GM13976 (cell line): ENCODE results near the gene SERPINB10.

Source experiments
- DNase-seq: peaks from one replicate; pipeline ENCODE4 v3.0.0; 2012; ENCODE audit warnings: low spot score
- CTCF ChIP-seq: IDR thresholded peaks from 2 replicates; pipeline ENCODE4 v1.5.1; 2012; ENCODE audit warnings: borderline replicate concordance, mild to moderate bottlenecking; ENCODE audit not compliant: insufficient read depth; ENCODE audit errors: extremely low read depth, missing control alignments, control extremely low read depth
- in situ Hi-C: fragments of 300-500 bp; cut with MboI; formaldehyde crosslinking; loops from one replicate; pipeline ENCODE4 v1.12.0; 2022; ENCODE audit warnings: low sequenced_read_pairs, mixed read lengths, inconsistent platforms; ENCODE audit not compliant: unreplicated experiment

SERPINB10 gene

GRCh38 chr18:63903851-63904570 is 3.7 kb upstream of the SERPINB10 start:
- in situ Hi-C loops = no loop called here
- DNase-seq = no peak
- TF ChIP-seq CTCF = no peak

GRCh38 chr18:63904694-63905093 is 3.1 kb upstream of the SERPINB10 start:
- no peak for TF ChIP-seq CTCF
- in situ Hi-C loops = no loop called here
- DNase-seq = no peak

- no peak for TF ChIP-seq CTCF
- DNase-seq = no peak
- in situ Hi-C loops = no loop called here
These were observed 2.4 kb upstream of the SERPINB10 start for GRCh38 chr18:63905361-63905760.

- no peak for TF ChIP-seq CTCF
- in situ Hi-C loops = no loop called here
- no peak for DNase-seq
These were observed 1.7 kb upstream of the SERPINB10 start for GRCh38 chr18:63906056-63906455.

- DNase-seq = no peak
- in situ Hi-C loops = no loop called here
- TF ChIP-seq CTCF = no peak
These were observed 1.1 kb downstream of the SERPINB10 start for GRCh38 chr18:63908858-63909257.

GRCh38 chr18:63909870-63910269 is 2.1 kb downstream of the SERPINB10 start:
- in situ Hi-C loops = no loop called here

More at GRCh38 chr18:63909870-63910269, 2.1 kb downstream of the SERPINB10 start:
- DNase-seq = no peak
- no peak for TF ChIP-seq CTCF
